Keratinocyte (primary cell): ENCODE data around the gene EFCAB13.

Source experiments
- CTCF ChIP-seq, 3 experiments: IDR thresholded peaks in 1 of 3; conservative IDR thresholded peaks in 1 of 3; optimal IDR thresholded peaks in 1 of 3; 2 replicates in 2 of 3; 3 replicates in 1 of 3; pipeline versions ENCODE3 to v1.5.1; 2011; ENCODE audit warnings: low read length in 3 of 3, mild to moderate bottlenecking in 3 of 3, moderate library complexity in 2 of 3, control low read depth in 1 of 3, inconsistent platforms in 1 of 3; ENCODE audit not compliant: insufficient read depth in 2 of 3; ENCODE audit errors: extremely low read depth in 1 of 3
- EZH2 ChIP-seq: IDR thresholded peaks from one replicate; pipeline ENCODE4 v1.6.1; 2012; ENCODE audit warnings: inconsistent platforms, mild to moderate bottlenecking, low read length, moderate library complexity

- no peak for TF ChIP-seq CTCF (optimal IDR thresholded peaks at IDR 0.05 in 1 of 3, IDR thresholded peaks at IDR 0.05 in 1 of 3, conservative IDR thresholded peaks at IDR 0.05 in 1 of 3; ENCODE audit: extremely low read depth in 1 of 3, insufficient read depth in 2 of 3, low read length in 3 of 3)
- TF ChIP-seq EZH2 = no peak
These were observed 2.8 kb upstream of the EFCAB13 start for GRCh38 chr17:47320879-47321502.
